GM19438 (cell line): ENCODE measurements around the gene GSTM3.
"Not testable (repeated sequence)": the region's sequence is repeated elsewhere in the genome, so short reads cannot be mapped to it uniquely, and the experiment has no call there.

Experiments
- ATAC-seq: cut with Tn5 transposase; IDR thresholded peaks from one replicate; pipeline ENCODE4 v1.9.1; 2021; ENCODE audit warnings: low read depth; ENCODE audit not compliant: unreplicated experiment

Gene GSTM3

GRCh38 chr1:109708949-109709348, 31.9 kb downstream of the GSTM3 start:
- not testable (repeated sequence) for ATAC-seq

DNA sequence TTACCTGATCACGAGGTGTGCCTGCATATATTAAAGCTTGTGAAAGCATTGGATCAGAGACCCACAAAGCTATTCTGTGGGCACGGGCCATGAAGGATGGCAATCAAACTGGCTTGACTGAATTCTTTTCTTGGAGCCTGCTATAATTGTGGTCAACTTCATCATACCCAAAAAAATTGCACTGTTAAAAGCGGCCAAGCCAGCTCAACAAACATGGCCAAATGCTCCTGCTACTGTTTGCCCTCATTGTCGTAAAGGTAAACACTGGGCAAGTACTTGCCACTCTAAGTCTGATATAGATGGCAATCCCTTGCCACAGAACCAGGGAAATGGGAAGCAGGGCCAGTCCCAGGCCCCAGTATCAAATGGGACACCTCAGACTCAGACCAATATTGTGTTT, 35.4 kb downstream of the GSTM3 start:
- ATAC-seq = no peak

- no peak for ATAC-seq
Observed at GRCh38 chr1:109704173-109704572, 36.7 kb downstream of the GSTM3 start.

GRCh38 chr1:109702940-109703339, 37.9 kb downstream of the GSTM3 start:
- ATAC-seq = not testable (repeated sequence)

- not testable (repeated sequence) for ATAC-seq
Observed at GRCh38 chr1:109697861-109698260, 43.0 kb downstream of the GSTM3 start.

DNA sequence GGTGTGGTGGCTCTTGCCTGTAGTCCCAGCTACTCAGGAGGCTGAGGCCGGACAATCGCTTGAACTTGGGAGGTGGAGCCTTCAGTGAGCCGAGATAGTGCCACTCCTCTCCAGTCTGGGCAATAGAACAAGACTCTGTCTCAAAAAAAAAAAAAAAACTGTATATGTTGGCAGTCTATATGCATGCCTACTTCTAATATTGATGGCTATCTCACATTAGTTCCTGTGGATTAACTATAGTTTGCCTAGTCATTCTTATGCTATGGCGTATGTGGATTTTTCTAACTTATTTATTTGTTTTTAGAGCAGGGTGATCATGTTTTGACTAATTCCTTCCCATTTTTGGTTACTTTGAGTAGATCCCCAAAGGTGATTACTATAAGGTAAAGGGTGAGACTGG, 43.8 kb downstream of the GSTM3 start:
- no peak for ATAC-seq

DNA sequence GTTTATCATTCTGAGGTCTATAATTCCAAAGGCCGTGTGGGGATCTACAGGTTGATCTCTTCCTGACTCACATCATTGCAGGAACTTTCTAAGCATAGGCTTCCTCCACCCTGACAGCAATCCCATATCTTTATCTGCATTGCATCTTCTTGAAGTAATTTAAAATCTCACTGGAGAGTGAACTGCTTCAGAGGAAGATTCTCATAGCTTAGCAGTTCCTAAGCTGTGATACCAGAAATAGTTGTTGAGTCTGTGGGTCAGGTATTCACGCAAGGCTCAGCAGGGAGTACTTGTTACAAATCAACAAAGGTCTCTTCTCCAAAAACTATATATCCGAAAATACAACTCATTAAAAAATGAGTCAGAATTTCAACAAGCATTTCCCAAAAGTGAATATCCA, 45.7 kb downstream of the GSTM3 start:
- ATAC-seq = not testable (repeated sequence)

DNA sequence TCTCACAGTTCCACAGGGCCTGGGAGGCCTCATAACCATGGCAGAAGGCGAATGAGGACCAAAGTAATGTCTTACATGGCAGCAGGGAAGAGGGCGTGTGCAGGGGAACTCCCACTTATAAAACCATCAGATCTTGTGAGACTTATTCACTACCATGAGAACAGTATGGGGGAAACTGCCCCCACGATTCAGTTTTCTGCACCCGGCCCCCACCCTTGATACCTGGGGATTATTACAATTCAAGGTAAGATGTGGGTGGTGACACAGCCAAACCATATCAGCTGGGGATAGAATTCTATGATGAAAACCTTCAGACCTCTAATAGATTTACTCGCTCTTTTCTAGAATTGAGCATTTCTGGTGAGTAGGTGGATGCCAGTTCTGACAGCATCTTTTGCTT, 46.4 kb downstream of the GSTM3 start:
- not testable (repeated sequence) for ATAC-seq

DNA sequence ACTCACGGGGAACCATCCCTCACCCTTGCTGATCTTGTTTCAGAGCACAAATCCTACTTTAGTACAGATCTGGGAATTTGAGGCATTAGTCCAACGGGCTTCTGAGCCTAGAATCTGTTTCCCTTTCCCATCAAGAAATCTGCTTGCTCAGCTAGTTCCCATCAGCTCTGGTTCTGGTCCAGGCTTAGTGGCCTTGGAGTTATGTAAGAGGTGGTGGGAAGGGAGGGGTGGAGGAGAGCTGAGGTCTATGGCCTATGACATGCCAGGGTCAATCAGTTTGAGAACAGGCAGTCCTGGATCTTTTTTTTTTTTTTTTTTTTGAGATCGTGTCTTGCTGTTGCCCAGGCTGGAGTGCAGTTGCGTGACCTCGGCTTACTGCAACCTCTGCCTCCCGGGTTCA, 49.1 kb downstream of the GSTM3 start:
- ATAC-seq = no peak

DNA sequence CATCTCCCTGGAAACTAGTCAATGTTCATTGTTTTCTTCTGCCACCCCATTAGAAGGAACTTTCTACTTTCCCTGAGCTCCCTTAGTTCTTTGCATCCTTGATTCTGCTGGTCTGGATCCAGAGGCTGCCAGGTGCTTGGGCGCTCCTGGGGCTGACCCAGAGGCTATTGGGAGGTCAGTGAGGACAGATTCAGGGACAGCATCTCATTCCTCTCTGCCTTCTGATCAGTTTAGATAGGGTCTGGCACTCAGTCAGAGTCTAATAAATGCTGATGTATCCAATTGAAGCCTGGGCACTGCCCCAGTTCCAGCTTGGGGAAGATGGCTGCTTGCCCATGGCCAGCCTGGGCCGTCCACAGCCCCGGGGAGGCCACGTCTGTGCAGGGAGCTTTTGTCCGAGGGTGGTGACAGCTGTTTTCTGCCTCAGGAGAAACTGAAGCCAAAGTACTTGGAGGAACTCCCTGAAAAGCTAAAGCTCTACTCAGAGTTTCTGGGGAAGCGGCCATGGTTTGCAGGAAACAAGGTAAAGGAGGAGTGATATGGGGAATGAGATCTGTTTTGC, 50.9 kb downstream of the GSTM3 start:
- ATAC-seq = no peak

DNA sequence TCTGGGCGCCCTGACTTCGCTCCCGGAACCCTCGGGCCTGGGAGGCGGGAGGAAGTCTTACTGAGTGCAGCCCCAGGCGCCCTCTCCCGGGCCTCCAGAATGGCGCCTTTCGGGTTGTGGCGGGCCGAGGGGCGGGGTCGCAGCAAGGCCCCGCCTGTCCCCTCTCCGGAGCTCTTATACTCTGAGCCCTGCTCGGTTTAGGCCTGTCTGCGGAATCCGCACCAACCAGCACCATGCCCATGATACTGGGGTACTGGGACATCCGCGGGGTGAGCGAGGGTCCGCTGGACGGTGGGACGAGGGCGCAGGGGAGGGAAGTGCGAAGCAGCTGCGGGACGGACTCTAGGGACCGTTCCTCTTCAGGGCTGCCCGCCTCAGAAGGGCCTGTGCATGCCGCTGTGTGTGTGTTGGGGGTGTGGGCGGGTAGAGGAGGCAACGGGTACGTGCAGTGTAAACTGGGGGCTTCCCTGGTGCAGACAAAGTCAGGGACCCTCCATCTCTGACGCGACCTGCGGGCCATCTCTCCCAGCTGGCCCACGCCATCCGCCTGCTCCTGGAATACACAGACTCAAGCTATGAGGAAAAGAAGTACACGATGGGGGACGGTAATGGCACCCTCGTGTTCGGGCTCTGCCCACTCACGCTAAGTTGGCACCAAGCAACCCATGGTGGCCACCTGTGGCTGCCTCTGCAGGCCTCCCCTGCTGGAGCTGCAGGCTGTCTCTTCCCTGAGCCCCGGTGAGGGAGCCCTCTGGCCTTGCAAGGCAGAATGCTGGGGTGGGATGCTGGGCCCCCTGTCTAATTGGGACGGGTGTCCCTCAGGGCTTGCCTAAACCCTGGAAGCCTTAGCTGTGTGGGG, 53.0 kb downstream of the GSTM3 start, which contains the start of gene GSTM1:
GSTM1 (plus strand) TSS at position 177 of the 859 bp plus-strand sequence; CDS start at position 234, 57 bp downstream.
- peak; percentile 97 for ATAC-seq

GRCh38 chr1:109687109-109687508, 53.7 kb downstream of the GSTM3 start:
- not testable (repeated sequence) for ATAC-seq

GRCh38 chr1:109685890-109686289, 54.9 kb downstream of the GSTM3 start:
- ATAC-seq = not testable (repeated sequence)

- not testable (repeated sequence) for ATAC-seq
Observed at GRCh38 chr1:109685399-109685798, 55.4 kb downstream of the GSTM3 start.

GRCh38 chr1:109684777-109685176, 56.1 kb downstream of the GSTM3 start:
- ATAC-seq = not testable (repeated sequence)
